Astrocyte (in vitro differentiated cells and primary cell): Measurements from ENCODE around the gene ARCN1.

Source experiments
- EZH2 ChIP-seq: IDR thresholded peaks from 2 replicates; pipeline ENCODE4 v1.6.1; 2012; ENCODE audit warnings: mild to moderate bottlenecking, low read length, inconsistent platforms; ENCODE audit not compliant: insufficient read depth
- TF ChIP-seq, protein P1 (sequence below): IDR thresholded peaks from 2 replicates; pipeline ENCODE4 v1.5.1; 2011; ENCODE audit warnings: low read depth, mild to moderate bottlenecking, inconsistent platforms, low read length, moderate library complexity; ENCODE audit not compliant: insufficient read depth

DNA sequence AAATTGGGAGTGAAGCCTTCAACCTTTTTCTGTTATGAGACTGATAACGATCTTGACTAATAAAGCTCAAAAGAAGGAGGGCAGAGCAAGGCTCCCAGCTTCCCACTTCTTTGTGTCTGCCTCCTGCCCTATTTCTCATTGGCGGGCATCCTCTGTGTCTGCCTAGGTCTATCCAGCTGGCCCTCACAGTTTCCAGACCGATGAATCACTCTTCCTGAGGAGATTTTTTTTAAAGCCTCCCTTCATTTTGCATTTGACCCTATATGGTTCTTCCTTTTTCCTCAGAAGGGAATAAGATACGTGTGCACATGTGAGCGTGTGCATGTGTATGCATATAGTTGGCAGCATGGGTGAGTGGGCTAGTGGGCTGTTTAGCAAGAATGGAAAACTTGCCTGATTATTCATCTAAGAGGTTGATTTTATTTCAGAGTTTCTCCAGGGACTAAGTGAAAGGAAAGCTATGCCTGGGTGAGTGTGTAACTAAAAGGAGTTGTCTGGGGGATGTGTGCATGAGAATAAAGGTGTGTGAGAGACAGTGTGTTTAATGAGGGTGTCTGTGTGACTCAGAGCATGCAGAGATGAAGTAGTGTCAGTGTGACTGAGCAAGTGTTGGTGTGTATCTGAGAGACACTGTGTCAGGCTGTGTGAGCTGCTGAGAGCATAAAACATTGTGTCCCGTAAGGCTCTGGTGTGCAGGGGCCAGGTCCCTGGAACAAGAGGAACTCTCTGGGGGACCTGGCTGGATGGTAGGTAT lies 47.4 kb downstream of the ARCN1 start:
- TF ChIP-seq, protein P1, sequence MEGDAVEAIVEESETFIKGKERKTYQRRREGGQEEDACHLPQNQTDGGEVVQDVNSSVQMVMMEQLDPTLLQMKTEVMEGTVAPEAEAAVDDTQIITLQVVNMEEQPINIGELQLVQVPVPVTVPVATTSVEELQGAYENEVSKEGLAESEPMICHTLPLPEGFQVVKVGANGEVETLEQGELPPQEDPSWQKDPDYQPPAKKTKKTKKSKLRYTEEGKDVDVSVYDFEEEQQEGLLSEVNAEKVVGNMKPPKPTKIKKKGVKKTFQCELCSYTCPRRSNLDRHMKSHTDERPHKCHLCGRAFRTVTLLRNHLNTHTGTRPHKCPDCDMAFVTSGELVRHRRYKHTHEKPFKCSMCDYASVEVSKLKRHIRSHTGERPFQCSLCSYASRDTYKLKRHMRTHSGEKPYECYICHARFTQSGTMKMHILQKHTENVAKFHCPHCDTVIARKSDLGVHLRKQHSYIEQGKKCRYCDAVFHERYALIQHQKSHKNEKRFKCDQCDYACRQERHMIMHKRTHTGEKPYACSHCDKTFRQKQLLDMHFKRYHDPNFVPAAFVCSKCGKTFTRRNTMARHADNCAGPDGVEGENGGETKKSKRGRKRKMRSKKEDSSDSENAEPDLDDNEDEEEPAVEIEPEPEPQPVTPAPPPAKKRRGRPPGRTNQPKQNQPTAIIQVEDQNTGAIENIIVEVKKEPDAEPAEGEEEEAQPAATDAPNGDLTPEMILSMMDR = no peak
- TF ChIP-seq EZH2 = no peak
